HG03457 (cell line): ENCODE data around the gene IRAG1.

Experiments used
- ATAC-seq: cut with Tn5 transposase; IDR thresholded peaks from one replicate; pipeline ENCODE4 v1.9.1; 2021; ENCODE audit warnings: moderate number of reproducible peaks; ENCODE audit not compliant: unreplicated experiment

IRAG1 gene

GRCh38 chr11:10650166-10650565 lies 43.4 kb downstream of the IRAG1 start:
- ATAC-seq, result no peak

GRCh38 chr11:10648871-10649270 lies 44.7 kb downstream of the IRAG1 start:
- ATAC-seq, result no peak

GRCh38 chr11:10646681-10647355 lies 46.7 kb downstream of the IRAG1 start:
- no peak for ATAC-seq

- ATAC-seq, result no peak
These were observed 47.5 kb downstream of the IRAG1 start for GRCh38 chr11:10646005-10646404.

- no peak for ATAC-seq
These were observed 48.3 kb downstream of the IRAG1 start for GRCh38 chr11:10645212-10645795.
